ENCODE data around the gene NR6A1. TPM values are rescaled to one million over a fixed set of nuclear protein-coding genes. Genes with fewer than 3 reads are reported as not detected.

The NR6A1 gene
- total RNA-seq, 1 experiment from 2014 or later, result 0.91 TPM

- ChIA-PET CTCF (interaction anchor here (1.1 to 1.4 kb wide), 2 partner anchors 23 to 39 kb away, joined by 4 read pairs; no protein-coding TSS in a partner anchor), POLR2A (no interaction called here)
- Mint-ChIP-seq H3K9me3 (ENCODE audit: unreplicated experiment) (no peaks in the 10 kb centered on the region), H3K4me3 (ENCODE audit: unreplicated experiment) (no peak overlapping the region), H3K27ac (ENCODE audit: low read depth, unreplicated experiment) (no peak overlapping the region), H3K27me3 (ENCODE audit: insufficient read depth, unreplicated experiment) (no peaks in the 10 kb centered on the region), H3K4me1 (ENCODE audit: insufficient read depth, unreplicated experiment) (no peaks in the 10 kb centered on the region), H3K36me3 (ENCODE audit: insufficient read depth, unreplicated experiment) (no peaks in the 10 kb centered on the region)
- TF ChIP-seq, protein P1, sequence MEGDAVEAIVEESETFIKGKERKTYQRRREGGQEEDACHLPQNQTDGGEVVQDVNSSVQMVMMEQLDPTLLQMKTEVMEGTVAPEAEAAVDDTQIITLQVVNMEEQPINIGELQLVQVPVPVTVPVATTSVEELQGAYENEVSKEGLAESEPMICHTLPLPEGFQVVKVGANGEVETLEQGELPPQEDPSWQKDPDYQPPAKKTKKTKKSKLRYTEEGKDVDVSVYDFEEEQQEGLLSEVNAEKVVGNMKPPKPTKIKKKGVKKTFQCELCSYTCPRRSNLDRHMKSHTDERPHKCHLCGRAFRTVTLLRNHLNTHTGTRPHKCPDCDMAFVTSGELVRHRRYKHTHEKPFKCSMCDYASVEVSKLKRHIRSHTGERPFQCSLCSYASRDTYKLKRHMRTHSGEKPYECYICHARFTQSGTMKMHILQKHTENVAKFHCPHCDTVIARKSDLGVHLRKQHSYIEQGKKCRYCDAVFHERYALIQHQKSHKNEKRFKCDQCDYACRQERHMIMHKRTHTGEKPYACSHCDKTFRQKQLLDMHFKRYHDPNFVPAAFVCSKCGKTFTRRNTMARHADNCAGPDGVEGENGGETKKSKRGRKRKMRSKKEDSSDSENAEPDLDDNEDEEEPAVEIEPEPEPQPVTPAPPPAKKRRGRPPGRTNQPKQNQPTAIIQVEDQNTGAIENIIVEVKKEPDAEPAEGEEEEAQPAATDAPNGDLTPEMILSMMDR (IDR thresholded peaks at IDR 0.05; ENCODE audit: unreplicated experiment), result no peak
- no TSS peak for BruUV-seq (replicated peaks)
- intact Hi-C loops (cut with micrococcal nuclease), result no loop called here
- DNase-seq (ENCODE audit: unreplicated experiment), result no peak
These were observed 82.7 kb downstream of the NR6A1 start for GRCh38 chr9:124688238-124688904.

DNA sequence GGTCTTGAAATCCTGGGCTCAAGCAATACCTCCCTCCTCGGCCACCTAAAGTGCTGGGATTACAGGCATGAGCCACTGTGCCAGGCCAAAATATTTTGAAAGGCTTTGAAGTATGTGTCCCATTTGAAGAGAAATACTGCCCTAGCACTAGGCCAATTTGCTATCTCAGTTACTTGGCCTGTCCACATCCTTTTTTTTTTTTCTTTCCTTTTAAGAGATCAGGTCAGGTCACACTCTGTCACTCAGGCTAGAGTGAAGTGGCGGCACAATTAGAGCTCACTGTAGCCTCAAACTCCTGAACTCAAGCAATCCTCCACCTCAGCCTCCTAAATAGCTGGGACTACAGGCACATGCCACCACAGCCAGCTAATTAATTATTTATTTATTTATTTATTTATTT is 84.2 kb downstream of the NR6A1 start:
- no peak for DNase-seq (ENCODE audit: unreplicated experiment)
- H3K36me3 Mint-ChIP-seq (ENCODE audit: insufficient read depth, unreplicated experiment), result no peaks in the 10 kb centered on the region
- no peaks in the 10 kb centered on the region for H3K9me3 Mint-ChIP-seq (ENCODE audit: unreplicated experiment)
- TF ChIP-seq, protein P1 (IDR thresholded peaks at IDR 0.05; ENCODE audit: unreplicated experiment), result no peak
- intact Hi-C loops (cut with micrococcal nuclease), result no loop called here
- H3K27me3 Mint-ChIP-seq (ENCODE audit: insufficient read depth, unreplicated experiment), result no peaks in the 10 kb centered on the region
- POLR2A ChIA-PET, result interaction anchor here (0.8 kb wide), 1 partner anchor 28 kb away, joined by 4 read pairs; no protein-coding TSS in a partner anchor
- H3K27ac Mint-ChIP-seq (ENCODE audit: low read depth, unreplicated experiment), result no peak overlapping the region
- H3K4me3 Mint-ChIP-seq (ENCODE audit: unreplicated experiment), result no peak overlapping the region
- CTCF ChIA-PET, result interaction anchor here (0.9 to 1.4 kb wide), 6 partner anchors 23 to 135 kb away, joined by 3 to 5 read pairs (median 4); no protein-coding TSS in a partner anchor
- no peaks in the 10 kb centered on the region for H3K4me1 Mint-ChIP-seq (ENCODE audit: insufficient read depth, unreplicated experiment)
- no TSS peak for BruUV-seq (replicated peaks)

- H3K27ac Mint-ChIP-seq (ENCODE audit: low read depth, unreplicated experiment), result no peak overlapping the region
- TF ChIP-seq, protein P1 (IDR thresholded peaks at IDR 0.05; ENCODE audit: unreplicated experiment), result no peak
- H3K27me3 Mint-ChIP-seq (ENCODE audit: insufficient read depth, unreplicated experiment), result no peaks in the 10 kb centered on the region
- H3K9me3 Mint-ChIP-seq (ENCODE audit: unreplicated experiment), result no peaks in the 10 kb centered on the region
- BruUV-seq (replicated peaks), result no TSS peak
- no peak for DNase-seq (ENCODE audit: unreplicated experiment)
- intact Hi-C loops (cut with micrococcal nuclease), result no loop called here
- ChIA-PET POLR2A (interaction anchor here (0.7 to 1.4 kb wide), 2 partner anchors 8 to 24 kb away, joined by 3 read pairs; no protein-coding TSS in a partner anchor), CTCF (interaction anchor here (0.9 to 1.0 kb wide), 2 partner anchors 26 to 68 kb away, joined by 3 to 4 read pairs; no protein-coding TSS in a partner anchor)
- H3K36me3 Mint-ChIP-seq (ENCODE audit: insufficient read depth, unreplicated experiment), result no peaks in the 10 kb centered on the region
- no peaks in the 10 kb centered on the region for H3K4me1 Mint-ChIP-seq (ENCODE audit: insufficient read depth, unreplicated experiment)
- no peak overlapping the region for H3K4me3 Mint-ChIP-seq (ENCODE audit: unreplicated experiment)
These were observed 85.9 kb downstream of the NR6A1 start for GRCh38 chr9:124685217-124685616.

GRCh38 chr9:124684169-124684568 is 86.9 kb downstream of the NR6A1 start:
- H3K27me3 Mint-ChIP-seq (ENCODE audit: insufficient read depth, unreplicated experiment), result no peaks in the 10 kb centered on the region
- H3K36me3 Mint-ChIP-seq (ENCODE audit: insufficient read depth, unreplicated experiment), result no peaks in the 10 kb centered on the region
- BruUV-seq (replicated peaks), result no TSS peak
- POLR2A ChIA-PET, result interaction anchor here (1.4 kb wide), 1 partner anchor 22 kb away, joined by 3 read pairs; no protein-coding TSS in a partner anchor
- CTCF ChIA-PET, result interaction anchor here (0.6 to 2.0 kb wide), 7 partner anchors 8 to 149 kb away, joined by 3 to 10 read pairs (median 3); no protein-coding TSS in a partner anchor
- no peak overlapping the region for H3K4me3 Mint-ChIP-seq (ENCODE audit: unreplicated experiment)
- intact Hi-C loops (cut with micrococcal nuclease), result no loop called here
- no peak overlapping the region for H3K27ac Mint-ChIP-seq (ENCODE audit: low read depth, unreplicated experiment)
- no peak for DNase-seq (ENCODE audit: unreplicated experiment)
- H3K9me3 Mint-ChIP-seq (ENCODE audit: unreplicated experiment), result no peaks in the 10 kb centered on the region
- H3K4me1 Mint-ChIP-seq (ENCODE audit: insufficient read depth, unreplicated experiment), result no peaks in the 10 kb centered on the region
- TF ChIP-seq, protein P1 (IDR thresholded peaks at IDR 0.05; ENCODE audit: unreplicated experiment), result no peak
